HG03045 (cell line): Measurements from ENCODE around the gene PRSS50.

Source experiments
- ATAC-seq: cut with Tn5 transposase; IDR thresholded peaks from one replicate; pipeline ENCODE4 v1.9.1; 2021; ENCODE audit warnings: mild to moderate bottlenecking, moderate library complexity; ENCODE audit not compliant: unreplicated experiment

PRSS50 gene

DNA sequence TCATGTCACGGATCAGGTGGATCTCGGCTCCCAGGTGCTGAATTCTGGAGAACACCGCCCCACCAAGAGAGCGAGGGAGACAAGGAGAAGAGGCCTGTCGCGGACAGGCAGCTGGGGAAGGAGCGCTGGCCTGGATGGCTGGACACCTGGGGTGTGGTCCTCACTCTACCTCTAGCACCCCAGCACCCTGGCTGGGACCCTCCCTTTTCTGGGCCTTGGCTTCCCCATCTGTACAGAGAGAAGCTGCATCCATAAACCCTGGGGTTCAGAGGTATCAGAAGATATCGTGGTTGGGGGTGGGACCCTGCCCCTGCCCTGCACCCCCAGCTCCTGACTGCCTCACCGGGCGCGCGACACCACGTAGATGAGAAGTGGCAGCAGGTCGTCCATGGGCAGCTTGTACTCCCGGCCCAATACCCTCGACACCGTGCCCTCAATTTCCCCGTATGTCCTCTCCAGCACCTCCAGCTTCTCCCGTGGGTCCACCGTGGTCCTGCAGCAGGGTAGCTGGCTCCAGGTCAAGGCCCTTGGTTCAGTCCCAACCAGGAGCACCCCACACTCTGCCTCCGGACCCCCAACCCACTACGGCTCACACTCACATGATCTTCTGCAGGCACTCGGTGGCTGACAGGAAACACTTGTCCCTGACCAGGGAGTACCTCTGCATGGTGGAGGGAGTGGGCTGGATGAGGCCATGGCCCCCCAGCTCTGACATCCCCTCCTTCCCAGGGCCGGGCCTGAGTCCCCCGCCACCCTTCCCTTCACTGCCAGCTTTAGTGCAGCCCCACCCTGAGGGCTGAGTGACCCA lies 45.9 kb downstream of the PRSS50 start:
- ATAC-seq, result no peak

DNA sequence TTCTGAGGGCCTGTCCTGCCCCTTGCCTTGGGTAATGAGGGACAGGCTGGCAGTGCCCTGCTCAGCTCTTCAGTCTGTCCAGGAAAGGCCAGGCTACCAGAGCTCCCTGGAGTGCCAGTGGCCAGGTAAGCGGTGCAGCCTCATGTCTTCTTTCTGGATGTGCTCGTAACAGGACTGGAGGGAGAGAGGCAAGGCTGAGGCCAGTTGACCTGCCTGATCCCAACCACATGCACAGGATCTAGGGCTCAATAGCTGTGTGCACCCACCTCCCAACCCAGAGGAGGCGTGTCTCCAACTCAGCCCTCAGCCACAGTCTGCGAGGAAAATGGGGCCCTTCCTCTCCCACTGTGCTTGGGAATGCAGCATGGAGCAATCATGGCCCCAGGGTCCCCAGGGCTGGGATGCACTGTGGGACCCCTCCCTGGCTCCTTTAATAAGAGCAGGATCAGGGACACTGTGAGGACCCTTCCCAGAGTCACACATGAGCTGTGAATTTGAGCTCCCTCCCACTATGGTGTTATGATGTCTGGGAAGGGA lies 46.7 kb downstream of the PRSS50 start:
- ATAC-seq, result no peak

GRCh38 chr3:46670000-46670890 lies 47.4 kb downstream of the PRSS50 start:
- no peak for ATAC-seq

DNA sequence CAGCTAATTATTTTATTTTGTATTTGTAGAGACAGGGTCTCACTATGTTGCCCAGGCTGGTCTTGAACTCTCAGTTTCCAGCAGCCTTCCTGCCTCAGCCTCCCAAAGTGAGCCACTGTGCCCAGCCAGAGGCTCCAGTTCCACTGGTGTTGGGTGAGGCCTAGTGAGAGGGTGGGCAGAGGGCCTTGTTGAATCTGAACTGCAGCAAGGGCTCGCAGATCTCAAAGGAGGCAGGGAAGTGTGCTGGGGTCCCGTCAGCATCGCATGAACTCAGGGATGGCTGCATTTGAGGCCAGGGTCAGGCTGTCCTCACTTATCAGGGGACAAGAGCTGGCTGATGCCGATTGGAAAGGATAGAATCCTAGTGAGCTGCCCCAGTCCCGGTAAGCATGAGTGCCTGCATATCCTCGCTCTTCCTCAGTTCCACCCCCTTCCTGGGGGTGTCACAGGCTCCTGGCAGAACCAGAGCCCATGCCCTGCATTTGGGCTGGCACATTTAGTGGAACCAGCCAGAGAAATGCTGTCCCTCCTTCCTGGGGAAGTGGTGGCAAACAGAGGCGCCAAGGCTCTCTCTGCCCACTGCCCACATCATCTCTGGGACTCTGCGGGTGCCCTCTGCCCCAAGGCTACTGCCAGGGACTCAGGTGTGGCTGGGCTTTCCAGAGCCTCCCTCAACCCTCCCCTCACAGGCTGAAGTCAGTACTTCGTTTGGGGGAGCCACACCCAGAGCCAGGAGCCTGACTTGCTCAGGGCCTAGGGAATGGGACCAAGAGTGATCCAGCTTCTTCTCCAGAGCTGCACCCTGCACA lies 48.3 kb downstream of the PRSS50 start:
- no peak for ATAC-seq

GRCh38 chr3:46668591-46668990 lies 49.1 kb downstream of the PRSS50 start:
- no peak for ATAC-seq

DNA sequence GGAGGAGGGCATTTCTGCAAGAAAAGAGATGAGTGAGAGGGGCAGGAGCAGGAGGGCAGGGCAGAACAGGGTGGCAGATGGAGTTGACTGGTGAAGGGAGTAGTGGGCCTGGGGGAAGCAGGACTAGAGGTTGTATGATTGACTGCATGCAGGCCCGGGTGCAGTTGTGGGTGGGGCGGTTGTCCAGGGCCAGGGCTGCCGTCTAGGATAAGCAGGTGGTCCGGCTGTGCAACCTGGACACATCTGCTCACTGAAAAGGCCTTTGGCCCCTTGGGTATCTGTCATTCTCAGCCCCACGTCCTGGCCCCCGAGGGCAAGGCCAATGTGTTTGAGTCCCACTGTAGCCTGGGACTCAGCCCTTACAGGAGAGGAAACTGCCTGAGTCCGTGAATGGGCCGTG lies 49.6 kb downstream of the PRSS50 start:
- no peak for ATAC-seq

DNA sequence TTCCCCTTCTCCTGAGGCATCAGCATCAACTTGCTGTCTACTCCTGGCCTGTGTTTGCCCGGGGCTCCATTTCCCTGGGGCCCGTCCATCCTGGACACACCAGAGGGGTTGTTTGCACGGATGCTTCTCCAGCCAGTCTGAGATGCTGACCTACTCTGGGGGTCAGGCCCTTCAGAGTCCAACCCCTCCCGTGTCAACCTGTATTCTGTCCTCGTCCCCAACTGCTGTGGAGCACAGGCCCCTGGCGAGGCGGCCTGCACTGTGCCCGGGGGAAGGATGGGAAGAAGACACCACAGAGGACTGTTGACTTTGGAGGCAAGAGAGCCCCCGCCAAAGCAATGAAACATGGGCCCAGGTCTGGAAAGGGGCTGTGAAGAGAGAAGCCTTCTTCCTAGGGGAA lies 50.0 kb downstream of the PRSS50 start:
- no peak for ATAC-seq

GRCh38 chr3:46667061-46667621 lies 50.5 kb downstream of the PRSS50 start:
- no peak for ATAC-seq

DNA sequence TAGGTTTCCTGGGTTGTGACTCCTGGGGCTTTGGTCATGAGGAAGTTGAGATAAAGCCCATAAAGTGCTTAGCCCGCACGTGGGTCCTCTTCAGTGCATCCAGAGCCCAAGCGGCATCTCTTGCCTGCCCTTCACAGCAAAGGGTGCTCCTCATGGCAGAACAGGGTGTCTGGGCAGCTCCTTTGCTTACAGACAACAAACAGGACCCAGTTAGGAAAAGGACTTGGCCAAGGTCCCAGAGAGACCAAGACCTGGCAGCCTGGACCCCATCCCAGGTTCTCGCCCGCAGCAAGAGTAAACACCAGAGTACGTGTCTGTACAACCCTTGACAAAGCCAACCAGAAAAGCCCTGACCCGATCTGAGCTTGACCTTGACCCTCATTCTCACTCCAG lies 51.2 kb downstream of the PRSS50 start:
- ATAC-seq, result no peak

GRCh38 chr3:46665763-46666452 lies 51.8 kb downstream of the PRSS50 start:
- ATAC-seq, result no peak

GRCh38 chr3:46664971-46665762 lies 52.5 kb downstream of the PRSS50 start:
- no peak for ATAC-seq

DNA sequence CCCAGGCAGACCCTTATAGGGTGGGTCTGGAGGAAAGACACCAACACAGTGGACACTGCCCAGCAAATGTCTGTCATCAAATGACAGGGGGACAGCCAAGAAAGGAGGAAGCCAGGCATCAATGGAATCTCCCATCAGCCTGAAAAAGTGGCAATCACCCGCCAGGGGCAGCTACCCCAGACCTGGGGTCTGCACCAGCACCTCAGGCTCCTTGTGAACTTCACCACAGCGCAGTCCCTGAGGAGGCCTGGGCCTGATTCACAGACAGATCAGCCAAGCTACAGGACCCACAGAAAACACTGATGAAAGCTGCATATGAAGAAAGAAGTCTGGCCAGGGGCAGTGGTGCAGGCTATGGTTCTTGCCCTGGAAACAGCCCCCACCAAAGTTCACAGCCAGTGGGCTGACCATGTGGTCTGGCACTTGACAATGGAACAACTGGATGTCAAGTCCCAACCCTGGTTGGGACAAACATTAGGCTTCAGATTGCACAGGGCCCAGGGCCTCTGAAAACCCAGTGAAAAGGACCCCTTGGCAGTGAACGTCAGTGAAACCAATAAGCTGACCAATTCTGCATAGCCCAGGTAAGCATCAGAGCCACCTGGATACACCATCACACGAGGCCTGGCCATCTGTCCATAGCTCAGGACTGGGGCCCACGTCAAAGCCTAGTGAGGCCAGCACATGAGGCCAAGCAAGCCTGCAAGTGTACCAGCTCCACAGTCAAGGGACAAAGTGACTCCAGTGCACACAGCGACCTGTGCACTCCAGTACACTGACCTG lies 53.3 kb downstream of the PRSS50 start:
- no peak for ATAC-seq

DNA sequence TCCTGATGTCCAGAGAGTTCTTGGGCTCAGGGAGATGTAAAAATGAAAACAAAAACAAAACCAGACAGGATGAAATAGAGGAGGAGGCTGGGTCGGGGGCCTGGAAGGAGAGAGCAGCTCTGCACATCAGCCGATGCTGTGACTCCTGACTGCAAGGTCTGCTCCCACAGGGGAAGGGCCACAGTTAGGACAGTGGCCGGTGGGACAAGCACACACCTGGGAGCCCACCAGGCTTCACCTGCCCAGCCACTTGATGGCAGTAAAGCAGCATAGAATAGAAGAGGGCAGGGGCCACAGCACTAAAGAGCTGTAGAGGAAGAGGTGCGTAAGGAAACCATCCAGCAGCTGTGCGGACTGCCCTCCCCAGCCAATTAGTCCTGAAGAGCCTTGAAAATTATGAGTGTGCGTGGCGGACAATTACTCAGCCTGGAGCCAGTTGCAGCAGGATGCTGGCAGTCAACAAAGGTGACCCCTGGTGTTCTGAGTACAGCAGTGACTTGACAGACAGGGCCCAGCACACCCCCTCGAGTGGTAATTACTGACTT lies 54.0 kb downstream of the PRSS50 start:
- ATAC-seq, result no peak

DNA sequence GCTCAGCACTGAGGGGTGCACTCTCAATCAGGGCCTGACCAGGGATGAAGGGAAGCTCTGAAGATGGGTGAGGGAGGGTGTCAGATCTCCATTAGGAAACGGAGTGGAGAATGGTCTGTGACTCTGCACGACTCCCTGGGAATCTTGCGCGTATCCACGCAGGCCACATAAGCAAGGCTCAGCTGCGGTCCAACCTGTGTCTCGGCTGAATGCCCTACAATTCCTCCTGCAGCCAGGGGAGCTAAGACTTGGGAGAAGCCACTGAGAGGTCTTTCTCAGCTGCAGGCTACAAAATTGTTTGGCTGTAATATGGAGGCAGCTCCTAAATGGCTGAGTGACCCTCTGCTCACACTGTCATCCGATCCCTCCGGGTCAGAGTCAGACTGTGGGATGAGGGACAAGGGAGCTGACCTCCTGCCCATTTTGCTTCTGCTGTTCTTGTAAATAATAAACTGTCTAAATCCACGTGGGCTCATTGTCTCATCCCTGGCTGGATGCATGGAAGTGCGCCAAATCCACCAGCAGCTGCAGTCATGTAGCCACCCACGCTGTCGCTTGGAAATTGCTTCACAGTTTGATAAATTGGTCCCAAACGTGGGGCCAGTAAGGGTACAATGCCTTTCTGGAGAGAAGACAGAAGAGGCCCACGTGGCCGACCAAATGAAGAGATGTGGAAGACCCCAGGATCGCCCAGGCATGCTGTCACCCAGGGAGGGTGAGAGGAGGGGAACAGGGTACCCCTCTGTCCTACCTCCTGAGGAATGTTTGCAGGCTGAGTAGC lies 54.7 kb downstream of the PRSS50 start:
- ATAC-seq, result no peak
